NB4 (cell line): ENCODE results near the gene CCDC106.

Experiments used
- DNase-seq: peaks from one replicate; pipeline ENCODE4 v3.0.0; 2010; ENCODE audit warnings: low read depth
- H3K4me3 ChIP-seq: one replicate; pipeline ENCODE4 v1.5.1; 2011; ENCODE audit warnings: mild to moderate bottlenecking, low read depth, low read length, moderate library complexity
- CTCF ChIP-seq: IDR thresholded peaks from one replicate; pipeline ENCODE4 v1.5.1; 2012; ENCODE audit warnings: low read depth, low read length
- MAX ChIP-seq: IDR thresholded peaks from 2 replicates; pipeline ENCODE4 v1.6.1; 2011; ENCODE audit warnings: low read depth, low read length
- MYC ChIP-seq: IDR thresholded peaks from 2 replicates; pipeline ENCODE4 v1.6.1; 2011; ENCODE audit warnings: low read depth, low read length
- POLR2A ChIP-seq: IDR thresholded peaks from 2 replicates; pipeline ENCODE4 v1.6.1; 2011; ENCODE audit warnings: mild to moderate bottlenecking; ENCODE audit not compliant: insufficient read length; ENCODE audit errors: extremely low read depth

The CCDC106 gene

GRCh38 chr19:55699221-55699620 is 51.2 kb downstream of the CCDC106 start:
- H3K4me3 ChIP-seq: no peak overlapping the region
- DNase-seq: no peak
- TF ChIP-seq CTCF (no peak), MAX (no peak), MYC (no peak), POLR2A (no peak)

- no peak overlapping the region for H3K4me3 ChIP-seq
- TF ChIP-seq MYC (no peak), CTCF (no peak), MAX (no peak), POLR2A (no peak)
- DNase-seq: no peak
Measured at GRCh38 chr19:55700813-55701212, 52.8 kb downstream of the CCDC106 start.

- no peak overlapping the region for H3K4me3 ChIP-seq
- TF ChIP-seq CTCF (no peak), MYC (no peak), POLR2A (no peak), MAX (no peak)
- no peak for DNase-seq
Measured at GRCh38 chr19:55702131-55702627, 54.2 kb downstream of the CCDC106 start.
